Measurements from ENCODE around the gene STK38L.

- TF ChIP-seq CTCF (IDR thresholded peaks at IDR 0.05) (no peak), POLR2AphosphoS5 (IDR thresholded peaks at IDR 0.05; ENCODE audit: low read depth, low read length) (no peak), REST (IDR thresholded peaks at IDR 0.05; ENCODE audit: insufficient read depth in 1 of 2, low read depth in 2 of 2, low read length in 1 of 2) (no peak), SIN3A (IDR thresholded peaks at IDR 0.05; ENCODE audit: borderline replicate concordance, insufficient read depth, low read depth, low read length) (no peak), TCF7L2 (IDR thresholded peaks at IDR 0.05; ENCODE audit: low read depth, low read length) (no peak)
These were observed 101.3 kb downstream of the STK38L start for GRCh38 chr12:27345376-27345775.
